Fibroblast of skin of left biceps (primary cell): ENCODE results near the gene SSX2IP.
"Not testable (repeated sequence)": the region's sequence is repeated elsewhere in the genome, so short reads cannot be mapped to it uniquely, and the experiment has no call there.

Source experiments
- DNase-seq, 2 experiments: peaks; one replicate each; pipeline ENCODE4 v3.0.0-alpha.2; 2013; ENCODE audit warnings: low read depth in 2 of 2

The SSX2IP gene

DNA sequence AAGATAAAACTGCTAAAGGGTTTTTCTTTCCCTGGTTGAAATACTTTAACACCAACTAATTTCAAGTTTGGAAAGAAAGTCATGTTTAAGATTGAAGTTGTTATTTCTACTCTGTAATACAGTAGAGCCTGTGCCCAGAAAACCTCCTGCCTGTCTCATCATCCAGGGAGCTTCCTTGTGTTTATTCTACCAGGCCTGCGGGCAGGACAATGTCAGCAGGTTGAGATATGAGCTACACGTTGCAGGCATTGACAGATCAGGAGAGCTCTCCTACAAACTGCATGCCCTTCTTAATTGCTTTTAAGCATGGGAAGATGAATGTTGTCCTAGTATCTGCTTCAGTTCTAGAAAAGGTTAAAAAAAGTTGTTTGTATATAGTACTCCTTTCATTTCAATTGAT is 72.9 kb downstream of the SSX2IP start:
- DNase-seq, result no peak

DNA sequence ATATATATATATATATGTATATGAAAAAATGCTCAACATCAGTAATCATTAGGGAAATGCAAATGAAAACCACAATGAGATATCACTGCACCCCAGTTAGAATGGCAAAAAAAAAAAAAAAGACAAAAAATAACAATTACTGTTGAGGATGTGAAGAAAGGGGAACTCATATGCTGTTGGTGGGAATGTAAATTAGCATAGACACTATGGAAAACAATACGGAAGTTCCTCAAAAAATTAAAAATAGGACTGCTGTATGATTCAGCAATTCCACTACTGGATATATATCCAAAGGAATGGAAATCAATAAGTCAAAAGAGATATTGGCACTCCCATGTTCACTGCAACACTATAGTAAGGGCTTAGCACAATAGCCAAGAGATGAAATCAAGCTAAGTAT is 74.5 kb downstream of the SSX2IP start:
- no peak for DNase-seq

GRCh38 chr1:84613887-84614286 is 76.4 kb downstream of the SSX2IP start:
- no peak for DNase-seq

GRCh38 chr1:84613026-84613425 is 77.2 kb downstream of the SSX2IP start:
- DNase-seq, result no peak

DNA sequence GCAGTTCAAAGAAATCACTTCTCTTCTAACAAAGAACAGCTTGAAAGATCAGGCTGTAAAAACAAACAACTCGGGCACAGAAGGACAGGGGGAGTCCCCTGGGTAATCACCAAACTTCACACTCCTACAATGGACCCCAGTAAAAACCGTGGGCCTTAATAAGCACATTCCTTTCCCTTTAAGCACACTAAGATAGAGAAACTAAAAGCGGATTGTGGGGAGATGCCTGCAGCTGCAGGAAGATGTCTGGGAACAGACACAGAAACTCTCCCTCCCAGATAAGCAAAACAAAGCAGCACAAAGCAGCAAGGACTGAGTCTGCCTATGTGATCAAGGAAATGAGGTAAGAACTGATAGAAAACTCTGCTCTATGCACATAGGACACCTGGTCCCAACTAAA is 78.5 kb downstream of the SSX2IP start:
- no peak for DNase-seq

DNA sequence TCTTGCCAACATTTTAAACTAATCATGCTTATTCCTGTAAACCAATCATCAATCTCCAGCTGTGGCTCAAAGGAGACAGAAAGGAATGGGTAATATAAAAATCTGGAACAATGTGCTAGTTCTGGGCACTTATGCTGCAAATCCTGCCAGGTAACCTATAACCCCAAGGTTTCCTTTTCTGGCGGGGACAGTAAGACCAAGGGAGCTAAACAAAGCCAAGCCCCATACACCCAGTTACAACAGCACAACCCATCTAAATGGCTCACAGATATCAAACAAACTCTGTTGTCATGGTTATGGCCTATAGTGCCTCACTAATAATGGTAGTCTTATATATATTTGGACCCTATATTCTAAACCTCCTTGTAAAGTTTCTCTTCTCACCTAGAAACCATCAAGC is 79.2 kb downstream of the SSX2IP start:
- no peak for DNase-seq

DNA sequence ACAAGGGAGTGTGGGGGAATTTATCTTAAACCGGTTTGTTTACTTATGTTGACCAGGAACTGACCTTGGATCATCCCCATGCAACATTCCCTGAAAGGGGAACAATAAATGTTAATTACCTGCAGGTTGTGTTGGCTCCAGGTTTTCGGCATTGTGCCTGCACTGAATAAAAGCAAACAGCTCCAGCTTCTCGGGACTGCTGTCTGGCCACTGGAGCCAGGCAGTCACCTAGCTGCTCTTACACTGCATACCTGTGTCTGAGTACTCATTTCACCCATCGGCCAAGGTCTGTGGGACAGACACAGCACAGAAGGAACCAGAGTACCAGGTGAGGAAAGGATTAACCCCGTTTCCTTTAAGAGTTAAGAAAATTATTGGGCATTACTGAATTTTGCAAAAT is 83.3 kb downstream of the SSX2IP start:
- DNase-seq, result no peak

DNA sequence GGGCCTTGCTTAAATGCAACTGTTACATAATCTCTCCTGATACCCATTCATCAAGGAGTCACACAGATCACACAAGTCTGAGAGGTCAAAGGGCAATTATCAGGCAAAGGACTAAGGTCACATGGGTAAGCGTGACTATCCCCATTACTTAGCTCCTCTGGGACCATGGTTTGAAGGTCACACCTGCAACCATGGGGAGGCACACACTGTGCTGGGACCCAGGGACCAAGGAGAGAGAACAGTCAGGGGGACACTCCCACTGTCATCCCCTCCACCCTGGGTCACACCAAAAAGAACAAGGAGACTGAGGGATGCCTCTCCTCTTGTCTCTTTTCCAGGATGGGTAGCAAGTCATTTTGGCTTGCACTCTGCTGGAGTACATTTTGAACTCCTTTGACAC is 85.1 kb downstream of the SSX2IP start:
- DNase-seq, result no peak

GRCh38 chr1:84603941-84604830 is 86.1 kb downstream of the SSX2IP start:
- DNase-seq, result no peak

DNA sequence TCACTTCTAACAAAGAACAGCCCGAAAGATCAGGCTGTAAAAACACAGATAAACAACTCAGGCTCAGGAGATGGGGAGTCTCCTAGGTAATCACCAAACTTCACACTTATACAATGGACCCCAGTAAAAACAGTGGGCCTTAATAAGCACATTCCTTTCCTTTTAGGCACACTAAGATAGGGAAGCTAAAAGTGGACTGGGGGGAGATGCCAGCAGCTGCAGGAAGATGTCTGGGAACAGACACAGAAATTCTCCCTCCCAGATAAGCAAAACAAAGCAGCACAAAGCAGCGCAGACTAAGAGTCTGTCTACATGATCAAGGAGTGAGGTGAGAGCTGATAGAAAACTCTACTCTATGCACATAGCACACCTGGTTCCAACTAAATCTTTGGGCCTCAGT is 87.0 kb downstream of the SSX2IP start:
- DNase-seq, result no peak

GRCh38 chr1:84600796-84601195 is 89.5 kb downstream of the SSX2IP start:
- no peak for DNase-seq

DNA sequence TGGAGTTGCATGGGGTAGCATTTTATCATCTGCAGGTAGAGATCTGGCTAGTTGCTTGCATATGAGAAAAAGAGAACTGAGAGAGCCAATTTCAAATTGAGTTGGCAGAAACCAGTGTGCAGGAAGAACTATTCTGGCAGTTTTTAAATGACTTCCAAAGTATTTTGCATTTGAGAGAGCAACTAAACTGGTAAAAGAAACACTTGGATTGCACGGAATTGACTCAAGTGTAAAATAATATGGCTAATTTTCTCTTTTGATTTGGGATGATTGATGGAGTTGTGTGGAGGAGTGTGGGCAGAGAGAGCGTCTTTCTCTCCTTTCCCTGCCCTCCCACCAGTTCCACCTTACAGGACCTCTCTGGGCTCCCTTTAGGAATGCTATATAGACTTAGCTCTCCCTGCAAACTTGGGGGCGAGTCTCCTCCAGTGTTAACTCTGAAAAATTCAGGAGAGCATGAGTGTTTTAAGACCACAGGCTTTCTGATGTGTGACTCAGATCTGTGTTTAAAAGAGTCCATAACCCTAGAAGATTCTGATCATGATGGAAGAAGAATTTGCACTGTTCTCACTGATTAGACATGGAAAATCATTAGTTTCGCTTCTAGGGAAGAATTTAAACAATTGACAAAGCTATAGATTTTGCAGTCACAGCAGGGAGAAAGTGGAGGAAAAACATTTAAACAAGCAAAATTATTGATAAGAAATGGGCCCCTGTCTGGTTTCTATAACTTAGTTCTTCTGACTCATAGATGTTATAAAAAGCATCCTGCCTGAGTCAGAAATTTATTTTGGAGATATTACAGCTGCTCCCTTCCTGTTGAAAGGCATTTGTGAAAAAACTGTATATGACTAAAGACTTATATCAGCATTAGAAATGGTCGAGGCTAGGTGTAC is 91.2 kb downstream of the SSX2IP start:
- peak; percentile 64 to 66 for DNase-seq

- no peak for DNase-seq
These were observed 91.8 kb downstream of the SSX2IP start for GRCh38 chr1:84598418-84598817.

DNA sequence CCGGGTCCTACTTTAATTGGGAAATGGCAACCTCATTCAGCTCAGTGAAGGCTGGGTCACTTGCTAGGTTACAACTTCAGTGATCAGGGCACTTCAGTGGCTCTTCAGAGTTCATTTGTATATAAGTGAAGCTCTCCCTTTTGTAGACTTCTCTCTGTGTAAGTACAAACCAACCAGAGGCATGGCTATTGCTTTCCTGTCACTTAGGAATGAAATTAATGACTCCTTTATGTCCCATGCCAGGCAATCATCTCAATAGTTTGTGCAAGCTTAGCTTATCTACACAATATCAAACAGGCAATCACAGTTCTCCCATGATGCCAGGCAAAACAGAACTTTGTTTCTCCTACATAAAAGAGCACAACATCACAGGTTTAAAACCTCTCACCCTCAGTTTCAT is 93.2 kb downstream of the SSX2IP start:
- DNase-seq, result no peak

DNA sequence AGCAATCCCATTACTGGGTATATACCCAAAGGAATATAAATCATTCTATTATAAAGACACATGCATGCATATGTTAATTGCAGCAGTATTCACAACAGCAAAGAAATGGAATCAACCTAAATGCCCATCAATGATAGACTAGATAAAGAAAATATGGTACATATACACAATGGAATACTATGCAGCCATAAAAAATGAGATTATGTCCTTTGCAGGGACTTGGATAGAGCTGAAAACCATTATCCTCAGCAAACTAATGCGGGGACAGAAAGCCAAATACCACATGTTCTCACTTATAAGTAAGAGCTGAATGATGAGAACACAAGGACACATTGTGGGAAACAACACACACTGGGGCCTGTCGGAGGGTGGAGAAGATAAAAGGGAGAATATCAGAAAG is 95.3 kb downstream of the SSX2IP start:
- DNase-seq, result not testable (repeated sequence)
